Stomach smooth muscle (tissue), 2 donors: Measurements from ENCODE around the gene VAV2.

ENCODE experiments used
- H3K27ac ChIP-seq: one replicate; pipeline ENCODE4 v1.7.0; 2013; ENCODE audit warnings: mild to moderate bottlenecking, low read length, inconsistent platforms
- H3K27me3 ChIP-seq, 2 donors: one replicate each; pipeline ENCODE4 v1.7.0; 2013; ENCODE audit warnings: low read length in 2 of 2; ENCODE audit not compliant: insufficient read depth in 2 of 2, control insufficient read depth in 1 of 2
- H3K36me3 ChIP-seq, 2 donors: one replicate each; pipeline ENCODE4 v1.7.0; 2013; ENCODE audit warnings: low read length in 2 of 2; ENCODE audit not compliant: control insufficient read depth in 2 of 2, insufficient read depth in 2 of 2
- H3K4me1 ChIP-seq: one replicate; pipeline ENCODE4 v1.7.0; 2013; ENCODE audit warnings: low read length; ENCODE audit not compliant: control insufficient read depth, insufficient read depth
- H3K4me3 ChIP-seq, 2 donors: one replicate each; pipeline ENCODE4 v1.7.0; 2013; ENCODE audit warnings: low read length in 2 of 2
- H3K9ac ChIP-seq, 2 donors: one replicate each; pipeline ENCODE4 v1.7.0; 2013; ENCODE audit warnings: low read length in 2 of 2, mild to moderate bottlenecking in 1 of 2
- H3K9me3 ChIP-seq, 2 donors: one replicate each; pipeline ENCODE4 v1.7.0; 2013; ENCODE audit warnings: low read length in 2 of 2; ENCODE audit not compliant: control insufficient read depth in 2 of 2
- donor health status: healthy.
- donor health status: Pancreatic carcinoma.

VAV2 gene

GRCh38 chr9:133875131-133875530 lies 117.0 kb downstream of the VAV2 start:
- H3K4me1 ChIP-seq: no peaks in the 10 kb centered on the region
- no peak overlapping the region for H3K27ac ChIP-seq
- H3K9ac ChIP-seq: no peak overlapping the region
- H3K9me3 ChIP-seq: no peaks in the 10 kb centered on the region
- no peaks in the 10 kb centered on the region for H3K36me3 ChIP-seq
- no peaks in the 10 kb centered on the region for H3K27me3 ChIP-seq
- H3K4me3 ChIP-seq: no peak overlapping the region

GRCh38 chr9:133874659-133875058 lies 117.5 kb downstream of the VAV2 start:
- H3K27me3 ChIP-seq: no peaks in the 10 kb centered on the region
- H3K9me3 ChIP-seq: no peaks in the 10 kb centered on the region
- H3K27ac ChIP-seq: no peak overlapping the region
- no peaks in the 10 kb centered on the region for H3K36me3 ChIP-seq
- H3K4me3 ChIP-seq: no peak overlapping the region
- no peaks in the 10 kb centered on the region for H3K4me1 ChIP-seq
- no peak overlapping the region for H3K9ac ChIP-seq

DNA sequence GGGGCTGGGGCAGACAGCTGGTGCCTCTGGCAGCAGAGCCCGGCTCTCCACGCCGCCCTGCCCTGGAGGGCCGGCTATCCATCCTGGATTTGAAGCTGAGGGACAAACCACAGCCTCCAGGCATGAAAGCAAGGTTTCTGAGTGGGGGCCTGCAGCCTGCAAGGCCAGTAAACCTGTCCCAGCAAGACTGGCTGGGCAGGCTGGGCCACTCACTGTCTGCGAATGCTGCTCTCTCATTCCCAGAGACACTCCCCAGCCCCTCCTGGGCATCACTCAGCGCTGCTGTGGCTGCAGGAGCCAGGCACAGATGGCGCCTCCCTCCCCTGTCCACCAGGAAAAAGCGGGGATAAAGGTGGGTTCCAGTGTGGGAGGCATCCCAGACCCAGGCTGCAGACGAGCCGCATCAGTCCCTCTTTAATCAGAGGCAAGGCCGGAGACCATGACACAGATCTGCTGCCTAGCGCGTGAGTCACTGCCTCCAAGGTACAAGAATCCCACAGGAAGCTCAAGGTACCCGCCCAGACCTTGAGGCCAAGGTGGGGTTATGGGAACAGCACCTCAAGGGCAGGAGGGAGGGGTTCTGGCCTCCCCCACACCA lies 118.0 kb downstream of the VAV2 start:
- H3K9ac ChIP-seq: no peak overlapping the region
- H3K27me3 ChIP-seq: no peaks in the 10 kb centered on the region
- no peaks in the 10 kb centered on the region for H3K36me3 ChIP-seq
- no peaks in the 10 kb centered on the region for H3K4me1 ChIP-seq
- no peaks in the 10 kb centered on the region for H3K9me3 ChIP-seq
- no peak overlapping the region for H3K27ac ChIP-seq
- no peak overlapping the region for H3K4me3 ChIP-seq

GRCh38 chr9:133873461-133873891 lies 118.6 kb downstream of the VAV2 start:
- H3K9ac ChIP-seq: no peak overlapping the region
- H3K9me3 ChIP-seq: no peaks in the 10 kb centered on the region
- no peaks in the 10 kb centered on the region for H3K36me3 ChIP-seq
- no peak overlapping the region for H3K27ac ChIP-seq
- no peaks in the 10 kb centered on the region for H3K27me3 ChIP-seq
- H3K4me3 ChIP-seq: no peak overlapping the region
- no peaks in the 10 kb centered on the region for H3K4me1 ChIP-seq

- Histone ChIP-seq H3K4me3 (no peak overlapping the region), H3K36me3 (no peaks in the 10 kb centered on the region), H3K27ac (no peak overlapping the region), H3K4me1 (no peaks in the 10 kb centered on the region), H3K9me3 (no peaks in the 10 kb centered on the region), H3K27me3 (no peaks in the 10 kb centered on the region), H3K9ac (no peak overlapping the region)
Observed at GRCh38 chr9:133873009-133873408, 119.1 kb downstream of the VAV2 start.

DNA sequence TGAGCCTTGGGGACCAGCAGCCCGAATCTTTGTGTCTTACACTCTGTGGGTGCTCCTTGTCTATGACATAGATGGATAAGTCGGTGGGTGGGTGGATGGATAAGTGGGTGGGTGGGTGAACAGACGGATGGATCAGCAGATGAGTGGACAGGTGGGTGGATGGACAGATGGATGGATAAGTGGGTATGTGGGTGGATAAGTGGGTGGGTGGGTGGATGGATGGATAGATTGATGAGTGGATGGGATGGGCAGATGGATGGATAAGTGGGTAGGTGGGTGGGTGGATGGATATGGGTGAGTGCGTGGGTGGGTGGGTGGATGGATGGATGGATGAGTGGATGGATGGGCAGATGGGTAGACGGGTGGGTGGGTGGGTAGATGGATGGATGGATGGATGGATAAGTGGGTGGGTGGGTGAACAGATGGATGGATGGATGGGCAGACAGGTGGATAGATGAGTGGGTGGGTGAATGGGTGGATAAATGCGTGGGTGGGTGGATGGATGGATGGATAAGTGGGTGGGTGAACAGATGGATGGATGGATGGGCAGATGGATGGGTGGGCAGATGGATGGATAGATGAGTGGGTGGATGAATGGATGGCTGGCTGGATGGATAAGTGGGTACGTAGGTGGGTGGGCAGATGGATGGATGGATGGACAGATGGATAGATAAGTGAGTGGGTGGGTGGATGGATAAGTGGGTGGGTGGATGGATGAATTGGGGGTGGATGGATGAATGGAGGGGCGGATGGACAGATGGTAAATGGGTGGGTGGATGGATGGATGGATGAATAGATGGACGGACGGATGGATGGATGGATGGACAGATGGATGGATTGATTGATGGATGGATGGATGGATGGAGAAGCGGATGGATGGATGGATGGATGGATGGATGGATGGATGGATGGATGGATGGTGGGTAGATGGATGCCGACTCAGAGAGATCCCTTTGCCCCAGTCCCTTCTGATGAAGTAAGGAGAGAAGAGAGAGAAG lies 121.2 kb downstream of the VAV2 start:
- Histone ChIP-seq H3K27me3 (no peaks in the 10 kb centered on the region), H3K9me3 (peaks cover 0 to 1% of the 10 kb centered on the region in 2 donors), H3K9ac (no peak overlapping the region), H3K4me3 (no peak overlapping the region), H3K36me3 (no peaks in the 10 kb centered on the region), H3K4me1 (no peaks in the 10 kb centered on the region), H3K27ac (no peak overlapping the region)

- Histone ChIP-seq H3K27me3 (no peaks in the 10 kb centered on the region), H3K9ac (no peak overlapping the region), H3K27ac (no peak overlapping the region), H3K4me1 (no peaks in the 10 kb centered on the region), H3K4me3 (no peak overlapping the region), H3K36me3 (no peaks in the 10 kb centered on the region), H3K9me3 (peaks cover 0 to 10% of the 10 kb centered on the region in 2 donors)
Observed at GRCh38 chr9:133869674-133870405, 122.3 kb downstream of the VAV2 start.

DNA sequence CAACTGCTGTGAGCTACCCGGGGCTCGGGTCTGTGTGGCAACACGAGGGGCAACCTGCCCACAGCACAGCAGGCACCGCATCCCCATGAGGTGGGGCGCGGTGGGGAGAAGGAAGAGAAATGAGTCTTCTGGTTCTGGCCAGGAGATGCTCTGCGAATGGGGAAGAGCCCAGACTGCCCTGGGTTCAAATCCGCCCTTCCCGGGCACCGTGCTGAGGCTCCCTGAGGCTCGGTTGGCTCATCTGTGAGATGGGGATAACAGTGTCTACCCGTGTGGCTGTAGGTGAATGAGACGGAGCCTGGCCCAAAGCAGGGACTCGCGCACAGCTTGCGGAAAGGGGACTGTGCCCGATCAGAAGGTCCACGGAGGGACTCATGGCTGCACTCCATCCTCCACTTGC lies 123.9 kb downstream of the VAV2 start:
- H3K27ac ChIP-seq: no peak overlapping the region
- H3K4me3 ChIP-seq: no peak overlapping the region
- peaks cover 0 to 13% of the 10 kb centered on the region in 2 donors for H3K9me3 ChIP-seq
- no peaks in the 10 kb centered on the region for H3K36me3 ChIP-seq
- no peak overlapping the region for H3K9ac ChIP-seq
- H3K27me3 ChIP-seq: no peaks in the 10 kb centered on the region
- H3K4me1 ChIP-seq: peaks cover 9% of the 10 kb centered on the region

DNA sequence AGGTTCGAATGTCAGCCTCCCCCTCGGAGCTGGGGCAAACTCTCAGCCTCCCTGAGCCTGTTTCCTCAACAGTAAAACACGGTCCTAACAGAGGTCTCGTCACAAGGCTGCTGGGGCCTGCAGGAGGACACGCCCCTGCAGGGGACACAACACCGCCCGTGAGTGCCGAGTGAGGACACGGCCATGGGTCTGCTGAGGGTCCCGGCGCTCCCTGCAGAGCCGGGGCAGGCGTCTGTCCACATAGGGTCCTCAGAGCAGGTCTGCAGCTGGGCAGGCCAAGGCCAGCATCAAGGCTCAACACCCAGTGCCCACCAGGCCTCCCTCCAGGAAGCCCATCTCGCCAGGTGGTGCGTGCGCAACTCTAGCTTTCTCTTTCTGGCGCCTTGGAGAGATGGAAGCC lies 125.2 kb downstream of the VAV2 start:
- H3K27ac ChIP-seq: no peak overlapping the region
- H3K9ac ChIP-seq: no peak overlapping the region
- H3K4me1 ChIP-seq: peaks cover 9% of the 10 kb centered on the region
- H3K9me3 ChIP-seq: peaks cover 0 to 13% of the 10 kb centered on the region in 2 donors
- H3K36me3 ChIP-seq: no peaks in the 10 kb centered on the region
- no peak overlapping the region for H3K4me3 ChIP-seq
- no peaks in the 10 kb centered on the region for H3K27me3 ChIP-seq

- H3K27me3 ChIP-seq: no peaks in the 10 kb centered on the region
- no peak overlapping the region for H3K4me3 ChIP-seq
- no peak overlapping the region for H3K27ac ChIP-seq
- peaks cover 9% of the 10 kb centered on the region for H3K4me1 ChIP-seq
- H3K9me3 ChIP-seq: peaks cover 0 to 13% of the 10 kb centered on the region in 2 donors
- no peaks in the 10 kb centered on the region for H3K36me3 ChIP-seq
- no peak overlapping the region for H3K9ac ChIP-seq
Observed at GRCh38 chr9:133864011-133864410, 128.1 kb downstream of the VAV2 start.
